HFFc6 (cell line): Measurements from ENCODE around the gene DCN. TPM values are rescaled to one million over a fixed set of nuclear protein-coding genes. Genes with fewer than 3 reads are reported as not detected.

Experiments used
- DNase-seq: peaks from one replicate; pipeline ENCODE4 v3.0.0-alpha.2; 2018
- H3K27ac Mint-ChIP-seq: 2 replicates; pipeline ENCODE4 v1.8.0; 2020; ENCODE audit warnings: mild to moderate bottlenecking, mixed read lengths
- H3K27me3 Mint-ChIP-seq: 2 replicates; pipeline ENCODE4 v1.8.0; 2021; ENCODE audit warnings: mild to moderate bottlenecking, moderate library complexity, mixed read lengths; ENCODE audit not compliant: insufficient read depth
- H3K36me3 Mint-ChIP-seq: 2 replicates; pipeline ENCODE4 v1.8.0; 2021; ENCODE audit warnings: low read depth, mixed read lengths
- H3K4me1 Mint-ChIP-seq: 2 replicates; pipeline ENCODE4 v1.8.0; 2020; ENCODE audit warnings: low read depth, mixed read lengths
- H3K4me3 Mint-ChIP-seq: 2 replicates; pipeline ENCODE4 v1.8.0; 2020; ENCODE audit warnings: mild to moderate bottlenecking, moderate library complexity, mixed read lengths
- H3K9me3 Mint-ChIP-seq: 2 replicates; pipeline ENCODE4 v1.8.0; 2020; ENCODE audit warnings: mild to moderate bottlenecking, mixed read lengths
- CTCF ChIP-seq: fragments of 200-600 bp; sonication (generic); IDR thresholded peaks from 2 replicates; pipeline ENCODE4 v1.5.0; 2021; ENCODE audit warnings: antibody characterized with exemption, mild to moderate bottlenecking
- total RNA-seq, 6 experiments: library from RNA; stranded (reverse); fragmentation: NEBNext Ultra II Directional; extraction: Animal tissue kit (Norgen Biotek cat#: 25700); gene quantifications; 2 replicates in 1 of 6; 3 replicates in 5 of 6; pipeline ENCODE4 v1.2.3, GENCODE V29; 2021

Gene DCN
- total RNA-seq, 6 experiments from 2014 or later, result 20.4 to 58.8 (median 48.7) TPM

DNA sequence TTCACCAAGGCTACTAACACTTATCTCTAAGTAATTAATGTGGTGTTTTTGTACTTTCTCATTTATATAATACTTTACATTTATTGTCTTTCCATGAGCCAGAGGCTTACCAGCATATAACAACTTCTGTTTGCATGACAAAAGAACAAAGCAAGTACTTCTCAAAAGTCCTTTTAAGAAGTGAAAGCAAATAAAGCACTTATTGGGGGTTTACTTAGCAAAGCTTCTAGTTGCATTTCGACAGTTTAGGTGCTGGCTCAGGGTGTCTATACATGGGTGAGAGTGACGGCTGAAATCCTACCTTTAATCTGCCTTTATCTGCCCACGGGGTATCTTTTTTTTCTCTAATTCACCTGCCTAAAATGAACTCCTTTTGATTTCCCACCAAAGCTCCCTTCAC, 21.0 kb upstream of the DCN start:
- Mint-ChIP-seq H3K4me1 (peaks cover 32% of the 10 kb centered on the region), H3K27ac (no peak overlapping the region), H3K9me3 (no peaks in the 10 kb centered on the region; the same call in 1 of the 2 replicates), H3K4me3 (no peak overlapping the region), H3K27me3 (no peaks in the 10 kb centered on the region), H3K36me3 (peaks cover 13% of the 10 kb centered on the region)
- DNase-seq, result no peak
- TF ChIP-seq CTCF, result no peak

GRCh38 chr12:91202390-91202789, 19.8 kb upstream of the DCN start:
- no peak for DNase-seq
- Mint-ChIP-seq H3K27me3 (no peaks in the 10 kb centered on the region), H3K4me3 (no peak overlapping the region), H3K27ac (no peak overlapping the region), H3K36me3 (peaks cover 11% of the 10 kb centered on the region), H3K9me3 (no peaks in the 10 kb centered on the region; the same call in none of the 2 replicates), H3K4me1 (peaks cover 27% of the 10 kb centered on the region)
- TF ChIP-seq CTCF, result no peak

DNA sequence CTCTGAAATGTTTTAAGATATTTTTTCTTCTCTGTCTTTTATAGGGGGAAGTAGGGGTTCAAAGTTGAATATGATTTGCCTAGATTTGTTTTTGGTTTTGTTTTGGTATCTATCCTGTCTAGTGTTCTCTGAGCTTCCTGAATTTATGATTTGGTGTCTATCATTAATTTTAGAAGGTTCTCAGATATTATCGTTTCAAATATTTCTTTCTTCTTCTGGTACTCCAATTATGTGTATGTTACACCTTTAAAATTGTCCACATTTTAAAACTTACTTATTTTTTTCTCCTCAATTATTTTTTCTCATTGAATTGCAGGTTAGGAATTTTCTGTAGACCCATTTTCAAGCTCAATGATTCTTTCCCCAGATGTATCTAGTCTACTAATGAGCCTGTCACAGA, 13.8 kb upstream of the DCN start:
- Mint-ChIP-seq H3K36me3 (peaks cover 30% of the 10 kb centered on the region), H3K4me1 (peaks cover 16% of the 10 kb centered on the region), H3K4me3 (no peak overlapping the region), H3K27ac (no peak overlapping the region), H3K27me3 (no peaks in the 10 kb centered on the region; the same call in 1 of the 2 replicates), H3K9me3 (peaks cover 16% of the 10 kb centered on the region)
- no peak for TF ChIP-seq CTCF
- no peak for DNase-seq

DNA sequence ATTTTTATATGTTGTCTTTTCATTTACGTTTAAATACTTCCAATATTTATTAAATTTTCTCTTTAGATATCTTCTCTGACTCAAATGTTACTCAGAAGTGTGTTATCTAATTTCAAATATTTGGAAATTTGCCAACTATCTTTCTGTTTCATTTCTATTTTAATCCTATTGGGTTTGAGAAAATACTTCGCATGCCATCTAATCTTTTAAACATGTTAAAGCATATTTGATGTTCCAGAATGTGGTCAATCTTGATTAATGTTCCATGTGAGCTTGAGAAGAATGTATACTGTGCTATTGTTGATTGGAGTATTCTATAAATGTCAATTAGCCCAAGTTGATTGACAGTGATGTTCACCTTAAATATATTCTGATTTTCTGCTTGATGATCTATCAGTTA, 11.9 kb upstream of the DCN start:
- Mint-ChIP-seq H3K9me3 (peaks cover 16% of the 10 kb centered on the region), H3K36me3 (peaks cover 28% of the 10 kb centered on the region), H3K27ac (no peak overlapping the region), H3K27me3 (no peaks in the 10 kb centered on the region; the same call in 1 of the 2 replicates), H3K4me3 (no peak overlapping the region), H3K4me1 (peaks cover 28% of the 10 kb centered on the region)
- DNase-seq, result peak; percentile 20
- TF ChIP-seq CTCF, result no peak

- TF ChIP-seq CTCF, result no peak
- H3K9me3 Mint-ChIP-seq, result peaks cover 9% of the 10 kb centered on the region
- H3K27me3 Mint-ChIP-seq, result no peaks in the 10 kb centered on the region; the same call in 1 of the 2 replicates
- H3K27ac Mint-ChIP-seq, result no peak overlapping the region
- no peak overlapping the region for H3K4me3 Mint-ChIP-seq
- H3K36me3 Mint-ChIP-seq, result peaks cover 14% of the 10 kb centered on the region
- H3K4me1 Mint-ChIP-seq, result peaks cover 44% of the 10 kb centered on the region
- no peak for DNase-seq
These were observed 9.0 kb upstream of the DCN start for GRCh38 chr12:91191513-91192111.
